Measurements from ENCODE around the gene HM13.
"Not testable (repeated sequence)": the region's sequence is repeated elsewhere in the genome, so short reads cannot be mapped to it uniquely, and the experiment has no call there.

HM13 gene

DNA sequence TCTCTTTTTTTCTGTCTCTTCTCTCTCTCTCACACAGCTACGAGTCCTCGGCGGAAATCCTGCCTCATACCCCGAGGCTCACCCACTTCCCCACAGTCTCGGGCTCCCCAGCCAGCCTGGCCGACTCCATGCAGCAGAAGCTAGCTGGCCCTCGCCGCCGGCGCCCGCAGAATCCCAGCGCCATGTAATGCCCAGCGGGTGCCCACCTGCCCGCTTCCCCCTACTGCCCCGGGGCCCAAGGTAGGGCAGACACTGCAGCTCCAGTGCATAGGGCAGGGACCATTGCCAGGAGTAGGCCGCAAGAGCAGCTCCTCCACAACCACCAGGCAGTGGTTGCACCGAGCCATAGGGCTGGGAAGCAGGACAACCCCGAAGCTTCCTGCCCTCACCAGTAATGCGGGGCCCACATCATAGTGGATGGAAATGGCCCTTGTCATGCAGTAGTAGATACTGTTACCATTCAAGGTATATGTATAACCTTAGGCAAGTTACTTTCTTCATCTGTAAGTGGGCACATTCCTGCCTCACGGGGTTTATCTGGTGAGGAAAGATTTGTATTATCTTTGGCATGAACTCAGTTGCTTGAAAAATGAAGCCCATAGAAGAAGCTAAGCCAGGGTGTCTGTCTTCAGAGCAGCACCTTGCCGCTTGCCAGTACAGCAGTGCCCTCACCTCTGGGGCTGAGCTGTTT, 53.9 kb downstream of the HM13 start:
- no peak for DNase-seq

DNA sequence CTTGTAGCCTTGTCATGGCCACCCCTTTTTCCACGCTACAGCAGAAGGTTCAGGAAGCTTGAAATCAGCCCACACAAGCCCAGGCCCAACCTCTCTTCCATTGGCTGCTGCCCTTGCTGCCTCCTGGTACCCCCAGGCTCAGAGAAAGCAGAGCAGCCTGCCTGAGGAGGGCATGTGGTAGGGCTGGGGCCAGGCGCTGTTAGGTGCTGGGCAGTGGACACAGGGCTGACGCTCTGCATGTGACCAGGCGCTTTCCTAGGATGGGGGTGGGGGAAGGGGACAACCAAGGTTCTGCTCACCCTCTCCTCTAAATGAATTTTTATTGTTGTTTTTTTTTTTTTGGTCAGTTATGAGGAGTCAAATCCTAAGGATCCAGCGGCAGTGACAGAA, 54.5 kb downstream of the HM13 start:
- no peak for DNase-seq

DNA sequence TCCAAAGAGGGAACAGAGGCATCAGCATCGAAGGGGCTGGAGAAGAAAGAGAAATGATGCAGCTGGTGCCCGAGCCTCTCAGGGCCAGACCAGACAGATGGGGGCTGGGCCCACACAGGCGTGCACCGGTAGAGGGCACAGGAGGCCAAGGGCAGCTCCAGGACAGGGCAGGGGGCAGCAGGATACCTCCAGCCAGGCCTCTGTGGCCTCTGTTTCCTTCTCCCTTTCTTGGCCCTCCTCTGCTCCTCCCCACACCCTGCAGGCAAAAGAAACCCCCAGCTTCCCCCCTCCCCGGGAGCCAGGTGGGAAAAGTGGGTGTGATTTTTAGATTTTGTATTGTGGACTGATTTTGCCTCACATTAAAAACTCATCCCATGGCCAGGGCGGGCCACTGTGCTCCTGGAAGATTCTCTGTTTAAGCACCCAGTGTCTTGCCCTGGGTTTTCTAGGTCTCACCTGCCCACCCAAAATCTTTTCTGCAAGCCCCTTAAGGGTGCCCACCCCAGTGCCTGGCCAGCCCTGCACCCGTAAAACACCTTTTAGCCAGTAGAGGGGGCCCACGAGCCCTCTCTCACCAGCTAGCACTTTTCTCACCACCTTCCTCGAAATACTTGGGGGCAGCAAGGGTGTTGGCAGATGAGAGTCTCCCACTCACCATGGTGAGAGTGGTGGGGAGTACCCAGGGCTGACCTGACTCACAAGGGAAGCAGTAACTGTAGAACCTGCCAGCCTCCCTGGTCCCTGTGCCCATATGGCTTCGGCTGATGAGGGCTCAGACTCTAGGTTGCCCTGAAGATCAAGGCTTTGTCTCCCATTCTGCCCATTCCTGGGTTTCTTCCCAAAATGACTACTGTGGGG, 55.1 kb downstream of the HM13 start:
- peak; percentile 66 for DNase-seq

DNA sequence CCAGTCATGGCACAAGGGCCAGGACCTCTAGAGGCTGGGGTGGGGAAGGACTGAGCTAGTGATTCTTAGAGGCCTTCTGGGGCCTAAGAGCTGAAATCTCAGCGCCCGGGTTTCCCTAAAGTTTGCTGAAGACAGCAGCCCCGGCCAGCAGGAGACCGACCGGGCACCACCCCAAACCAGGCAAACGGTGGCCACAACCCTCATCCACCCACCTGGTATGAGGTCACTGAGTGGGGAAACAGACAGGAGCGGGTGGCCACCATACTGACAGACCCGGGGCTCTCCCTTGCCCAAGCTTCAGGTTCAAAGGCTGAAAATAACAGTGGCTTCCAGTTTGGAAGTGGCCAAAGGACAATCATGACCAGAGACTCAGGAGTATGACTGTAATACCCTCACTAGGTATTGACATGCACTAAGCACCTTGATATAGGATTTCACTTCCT, 55.8 kb downstream of the HM13 start:
- DNase-seq, result no peak

DNA sequence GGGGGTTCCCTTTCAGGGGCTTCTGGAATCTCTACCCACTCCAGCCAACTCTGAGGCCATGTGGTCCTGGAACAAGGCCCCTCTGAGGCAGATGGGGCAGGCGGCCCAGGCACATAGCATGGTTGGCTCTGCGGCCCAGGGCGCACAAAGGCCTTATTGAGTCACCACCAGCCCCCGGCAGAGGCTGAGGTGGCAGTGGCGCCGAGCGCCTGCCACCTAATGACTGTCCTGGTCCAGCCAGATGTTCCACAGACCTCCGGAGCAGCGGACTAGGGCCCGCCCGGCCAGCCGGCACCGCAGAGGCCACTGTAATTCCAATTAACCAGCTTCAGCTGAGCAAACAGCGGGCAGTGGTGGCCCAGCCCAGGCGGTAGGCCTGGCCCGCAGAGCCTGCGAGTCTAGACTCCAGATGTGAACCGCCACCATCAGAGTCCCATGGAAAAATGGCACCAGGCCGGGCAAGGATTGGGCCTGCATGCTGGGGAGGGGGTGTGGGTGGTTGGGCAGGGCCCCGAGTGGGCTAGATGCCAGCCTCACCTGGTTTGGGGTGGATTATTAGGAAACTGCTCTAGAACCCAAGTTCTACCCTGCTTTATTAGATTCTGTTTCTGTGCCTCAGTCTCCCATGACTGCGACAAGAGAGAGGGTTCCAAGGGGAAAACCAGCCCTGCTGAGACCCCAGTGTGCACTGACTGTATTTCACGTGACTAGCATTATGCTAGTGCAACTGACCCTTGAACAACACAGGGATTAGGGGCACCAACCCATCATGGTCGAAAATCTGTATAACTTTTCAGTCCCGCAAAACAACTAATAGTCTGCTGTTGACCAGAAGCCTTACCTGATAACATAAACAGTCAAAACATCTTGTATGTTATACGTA, 56.7 kb downstream of the HM13 start:
- DNase-seq, result no peak

DNA sequence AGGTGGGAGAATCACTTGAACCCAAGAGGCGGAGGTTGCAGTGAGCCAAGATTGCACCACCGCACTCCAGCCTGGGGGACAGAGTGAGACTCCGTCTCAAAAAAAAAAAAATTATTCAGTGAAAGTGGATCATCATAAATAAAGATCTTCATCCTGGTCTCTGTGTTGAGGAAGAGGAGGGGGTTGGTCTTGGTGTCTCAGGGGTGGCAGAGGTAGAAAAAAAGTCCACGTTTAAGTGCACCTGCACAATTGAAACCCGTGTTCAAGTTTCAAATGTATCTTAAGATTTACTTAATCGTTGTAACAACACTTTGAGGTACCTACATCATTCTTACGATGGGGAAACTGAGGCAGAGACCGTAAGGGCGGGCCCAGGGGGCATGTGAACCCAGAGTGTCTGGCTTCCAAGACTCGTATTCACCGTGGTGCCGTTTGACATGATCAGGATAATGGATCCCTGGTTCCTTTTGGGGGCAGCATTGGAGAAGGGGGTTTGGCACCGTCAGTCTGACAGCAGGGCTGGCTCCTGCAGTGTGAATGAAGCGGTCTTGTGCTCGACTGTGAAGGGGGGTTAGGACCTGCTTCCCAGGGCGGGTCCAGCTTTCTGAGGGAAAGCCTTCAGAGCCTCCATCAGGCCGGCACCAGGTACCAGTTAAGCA, 57.9 kb downstream of the HM13 start:
- DNase-seq, result peak; percentile 21

DNA sequence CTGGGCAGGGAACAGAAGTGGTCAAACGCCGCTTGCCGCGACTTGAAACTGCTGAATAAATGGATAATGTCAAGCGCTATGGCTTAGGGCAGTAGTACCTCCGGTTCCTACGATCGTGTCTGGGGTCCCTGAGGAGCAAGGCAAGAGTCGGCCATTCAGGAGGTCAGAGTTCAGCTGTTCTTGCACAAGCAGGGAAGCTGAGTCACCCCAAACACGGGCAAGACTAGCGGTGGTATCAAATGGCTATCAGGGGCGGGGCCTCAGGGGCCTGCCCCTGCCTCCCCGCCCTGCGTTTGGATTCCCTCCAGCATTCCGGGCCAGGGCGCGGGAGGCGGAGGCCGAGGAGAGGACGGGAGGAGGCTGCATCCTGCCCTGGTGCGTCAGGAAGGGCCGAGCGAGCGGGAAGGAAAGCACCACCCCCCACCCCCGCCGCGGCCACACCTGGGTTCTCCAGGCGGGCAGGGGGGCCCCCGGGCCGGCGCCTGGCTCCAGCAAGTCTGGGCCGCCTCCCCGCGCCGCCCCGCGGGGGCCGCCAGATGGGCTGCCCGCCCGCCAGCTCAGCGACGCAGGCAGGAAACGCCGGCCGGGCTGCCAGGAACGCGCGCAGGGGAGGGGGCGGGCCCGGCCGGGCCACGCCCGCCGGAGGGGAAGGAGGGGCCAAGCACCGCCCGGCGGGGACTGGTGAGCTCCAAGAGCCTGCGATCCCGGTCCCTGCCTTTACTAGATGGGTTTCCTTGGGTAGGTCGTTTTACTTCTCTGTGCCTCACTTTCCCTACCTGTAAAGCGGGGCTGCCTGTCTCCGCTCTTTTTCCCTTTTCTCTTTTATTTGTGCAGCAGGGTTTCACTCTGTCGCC, 58.7 kb downstream of the HM13 start:
- DNase-seq, result peak; percentile 92

DNA sequence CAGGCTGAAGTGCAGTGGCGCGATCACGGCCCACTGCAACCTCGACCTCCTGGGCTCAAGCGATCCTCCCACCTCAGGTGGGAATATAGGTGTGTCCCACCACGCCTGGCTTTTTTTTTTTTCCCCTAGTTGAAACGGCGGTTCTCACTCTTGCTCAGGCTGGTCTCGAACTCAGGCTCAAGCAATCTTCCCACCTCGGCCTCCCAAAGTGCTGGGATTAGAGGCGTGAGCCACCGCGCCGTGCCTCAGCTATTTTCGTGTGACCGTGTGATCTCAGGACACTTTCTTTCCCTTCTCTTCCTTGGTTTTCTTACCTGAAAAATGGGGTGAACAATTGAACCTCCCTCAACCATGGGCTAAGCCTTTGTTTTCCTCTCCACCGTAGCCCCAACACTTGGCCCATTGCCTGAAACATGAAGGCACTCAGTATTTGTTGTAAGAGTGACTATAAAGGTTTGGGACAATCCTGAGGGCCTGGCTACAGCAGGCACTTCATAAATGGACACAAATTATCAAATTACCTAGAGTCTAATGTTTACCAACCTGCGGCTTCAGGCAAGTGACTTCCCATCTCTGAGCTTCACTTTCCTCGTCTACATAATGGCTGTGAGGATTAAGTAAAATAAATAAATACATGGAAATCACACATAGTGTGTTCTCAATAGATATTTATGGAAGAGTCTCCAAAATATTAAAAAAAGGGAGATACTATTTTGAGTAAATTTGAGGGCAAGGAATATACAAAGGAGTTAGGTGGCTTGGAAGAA, 59.5 kb downstream of the HM13 start:
- no peak for DNase-seq

DNA sequence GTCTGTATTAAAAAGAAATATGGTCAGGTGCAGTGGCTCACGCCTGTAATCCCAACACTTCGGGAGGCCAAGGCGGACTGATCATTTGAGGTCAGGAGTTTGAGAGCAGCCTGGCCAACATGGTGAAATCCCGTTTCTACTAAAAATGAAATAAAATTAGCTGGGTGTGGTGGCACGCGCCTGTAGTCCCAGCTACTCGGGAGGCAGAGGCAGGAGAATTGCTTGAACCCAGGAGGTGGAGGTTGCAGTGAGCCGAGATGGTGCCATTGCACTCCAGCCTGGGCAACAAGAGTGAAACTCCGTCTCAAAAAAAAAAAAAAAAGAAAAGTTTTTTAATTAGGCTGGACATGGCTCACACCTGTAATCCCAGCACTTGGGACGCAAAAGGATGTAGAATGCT, 60.7 kb downstream of the HM13 start:
- not testable (repeated sequence) for DNase-seq

DNA sequence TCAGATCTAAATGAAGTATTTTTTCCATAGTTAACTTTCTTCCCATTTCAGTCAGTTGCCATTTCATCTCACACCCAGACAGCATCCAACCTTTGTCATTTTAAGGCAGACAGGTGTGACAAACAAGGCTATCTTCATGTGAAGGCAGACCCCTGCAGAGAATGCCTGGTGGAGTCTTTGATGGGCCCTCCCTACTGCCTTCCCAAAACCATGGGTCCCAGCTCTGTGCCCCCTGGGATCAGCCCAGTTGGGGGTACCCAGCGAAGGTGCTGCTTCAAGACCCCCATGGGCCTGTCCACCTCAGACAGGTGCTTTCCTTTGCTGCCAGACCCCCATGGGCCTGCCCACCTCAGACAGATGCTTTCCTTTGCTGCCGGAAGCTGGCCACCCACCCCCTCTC, 62.5 kb downstream of the HM13 start:
- DNase-seq, result no peak

DNA sequence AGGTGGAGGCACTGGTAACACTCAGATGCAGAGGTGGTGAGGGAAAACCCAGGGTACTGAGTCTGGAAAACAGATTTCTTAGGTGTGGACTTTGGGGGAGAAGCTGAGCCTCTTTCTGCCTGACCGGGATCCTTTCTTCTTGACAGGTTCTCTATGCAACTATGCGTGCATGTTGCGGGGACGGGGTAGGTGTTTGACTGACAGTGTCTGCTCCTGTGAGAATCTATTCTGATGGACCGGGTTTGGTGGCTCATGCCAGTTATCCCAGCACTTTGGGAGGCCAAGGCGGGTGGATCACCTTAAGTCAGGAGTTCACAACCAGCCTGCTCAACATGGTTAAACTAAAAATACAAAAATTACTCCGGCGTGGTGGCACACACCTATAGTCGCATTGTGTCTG, 63.0 kb downstream of the HM13 start:
- DNase-seq, result no peak

DNA sequence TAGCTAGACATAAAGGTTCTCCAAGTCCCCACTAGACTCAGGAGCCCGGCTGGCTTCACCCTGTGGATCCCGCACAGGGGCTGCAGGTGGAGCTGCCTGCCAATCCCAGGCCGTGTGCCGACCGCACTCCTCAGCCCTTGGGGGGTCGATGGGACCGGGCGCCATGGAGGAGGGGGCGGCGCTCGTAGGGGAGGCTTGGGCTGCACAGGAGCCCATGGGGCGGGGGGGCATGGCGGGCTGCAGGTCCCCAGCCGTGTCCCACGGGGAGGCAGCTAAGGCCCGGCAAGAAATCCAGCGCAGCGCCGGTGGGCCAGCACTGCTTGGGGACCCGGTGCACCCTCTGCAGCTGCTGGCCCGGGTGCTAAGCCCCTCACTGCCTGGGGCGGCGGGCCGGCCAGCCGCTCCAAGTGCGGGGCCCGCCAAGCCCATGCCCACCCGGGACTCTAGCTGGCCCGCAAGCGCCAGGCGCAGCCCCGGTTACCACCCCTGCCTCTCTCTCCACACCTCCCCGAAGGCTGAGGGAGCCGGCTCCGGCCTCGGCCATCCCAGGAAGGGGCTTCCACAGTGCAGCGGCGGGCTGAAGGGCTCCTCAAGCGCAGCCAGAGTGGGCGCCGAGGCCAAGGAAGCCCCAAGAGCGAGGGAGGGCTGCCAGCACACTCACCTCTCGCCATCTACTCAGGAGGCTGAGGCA, 64.4 kb downstream of the HM13 start:
- no peak for DNase-seq

DNA sequence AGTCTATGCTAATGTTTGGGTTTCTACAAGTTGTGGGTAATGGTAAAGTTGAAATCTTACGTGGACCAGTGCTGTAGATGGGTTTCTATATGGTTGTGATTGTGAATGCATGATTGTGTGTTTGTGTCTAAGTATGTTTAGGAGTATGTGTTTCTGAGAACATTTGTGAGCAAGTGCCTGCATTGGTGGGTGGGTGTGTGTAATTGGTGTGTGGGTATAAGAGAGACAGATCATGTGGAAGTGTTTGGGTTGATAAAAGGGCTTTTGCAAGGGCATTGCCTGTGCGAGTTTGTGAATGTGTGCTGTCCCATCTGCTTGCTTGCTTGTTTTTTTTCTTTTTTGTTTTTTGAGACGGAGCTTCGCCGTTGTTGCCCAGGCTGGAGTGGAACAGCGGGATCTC, 65.0 kb downstream of the HM13 start:
- DNase-seq, result no peak

DNA sequence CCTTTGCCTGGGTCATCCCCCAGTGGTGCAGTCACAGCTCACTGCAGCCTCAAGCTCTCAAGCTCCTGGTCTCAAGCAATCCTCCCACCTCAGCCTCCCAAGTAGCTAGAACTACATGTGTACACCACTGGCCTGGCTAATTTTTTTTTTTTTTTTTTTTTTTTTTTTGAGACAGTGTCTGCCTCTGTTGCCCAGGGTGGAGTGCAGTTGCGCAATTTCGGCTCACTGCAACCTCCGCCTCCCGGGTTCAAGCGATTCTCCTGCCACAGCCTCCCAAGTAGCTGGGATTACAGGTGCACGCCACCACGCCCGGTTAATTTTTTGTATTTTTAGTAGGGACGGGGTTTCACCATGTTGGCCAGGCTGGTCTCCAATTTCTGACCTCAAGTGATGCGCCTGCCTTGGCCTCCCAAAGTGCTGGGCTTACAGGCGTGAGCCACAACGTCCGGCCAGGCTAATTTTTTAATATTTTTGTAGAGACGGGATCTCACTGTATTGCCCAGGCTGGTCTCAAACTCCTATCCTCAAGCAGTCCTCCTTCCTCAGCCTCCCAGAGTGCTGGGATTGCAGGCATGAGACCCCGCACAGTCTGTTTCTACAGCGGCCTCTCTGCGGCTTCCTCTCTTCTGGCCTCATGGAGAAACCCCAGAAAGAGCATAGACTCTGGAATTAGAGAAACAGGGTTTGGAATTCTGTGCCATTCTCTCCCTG, 65.9 kb downstream of the HM13 start:
- DNase-seq, result not testable (repeated sequence)

DNA sequence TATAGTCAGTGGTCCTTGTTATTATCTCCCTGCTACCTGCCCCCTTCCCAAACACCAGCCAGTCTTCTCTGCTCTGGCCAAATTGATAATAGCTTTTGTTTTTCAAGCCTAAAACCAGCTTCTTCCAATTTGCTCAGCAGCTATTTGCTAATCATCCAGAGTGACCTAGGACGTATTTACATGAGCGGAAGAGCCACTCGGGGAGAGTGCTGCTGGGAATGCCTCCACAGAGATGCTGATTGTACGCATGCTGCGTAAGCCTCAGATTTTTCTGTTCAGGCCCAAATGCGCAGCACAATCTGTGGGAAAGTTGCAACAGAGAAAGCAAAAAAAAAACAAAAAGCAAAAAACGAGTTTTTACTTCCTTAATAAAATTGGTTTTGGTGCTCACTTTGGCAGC, 66.5 kb downstream of the HM13 start:
- DNase-seq, result no peak

DNA sequence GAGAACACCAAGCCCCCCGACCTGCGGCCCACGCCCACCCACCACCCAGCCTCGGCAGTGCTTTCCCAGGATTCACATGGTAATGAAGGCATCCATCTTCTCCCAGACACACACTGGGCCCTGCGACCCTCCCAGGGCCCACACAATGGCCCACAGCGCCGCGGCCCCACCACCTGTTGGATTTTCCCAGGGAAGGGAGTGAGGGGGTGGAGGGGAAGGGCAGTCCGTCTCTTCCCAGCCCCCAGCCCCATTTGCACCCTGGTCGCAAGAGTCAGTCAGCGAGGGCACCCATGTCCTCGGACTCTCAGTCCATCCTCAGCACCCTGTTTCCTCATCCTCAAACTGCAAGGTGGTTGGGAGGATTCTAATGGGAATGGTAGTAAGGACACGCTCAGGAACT, 67.1 kb downstream of the HM13 start:
- no peak for DNase-seq

DNA sequence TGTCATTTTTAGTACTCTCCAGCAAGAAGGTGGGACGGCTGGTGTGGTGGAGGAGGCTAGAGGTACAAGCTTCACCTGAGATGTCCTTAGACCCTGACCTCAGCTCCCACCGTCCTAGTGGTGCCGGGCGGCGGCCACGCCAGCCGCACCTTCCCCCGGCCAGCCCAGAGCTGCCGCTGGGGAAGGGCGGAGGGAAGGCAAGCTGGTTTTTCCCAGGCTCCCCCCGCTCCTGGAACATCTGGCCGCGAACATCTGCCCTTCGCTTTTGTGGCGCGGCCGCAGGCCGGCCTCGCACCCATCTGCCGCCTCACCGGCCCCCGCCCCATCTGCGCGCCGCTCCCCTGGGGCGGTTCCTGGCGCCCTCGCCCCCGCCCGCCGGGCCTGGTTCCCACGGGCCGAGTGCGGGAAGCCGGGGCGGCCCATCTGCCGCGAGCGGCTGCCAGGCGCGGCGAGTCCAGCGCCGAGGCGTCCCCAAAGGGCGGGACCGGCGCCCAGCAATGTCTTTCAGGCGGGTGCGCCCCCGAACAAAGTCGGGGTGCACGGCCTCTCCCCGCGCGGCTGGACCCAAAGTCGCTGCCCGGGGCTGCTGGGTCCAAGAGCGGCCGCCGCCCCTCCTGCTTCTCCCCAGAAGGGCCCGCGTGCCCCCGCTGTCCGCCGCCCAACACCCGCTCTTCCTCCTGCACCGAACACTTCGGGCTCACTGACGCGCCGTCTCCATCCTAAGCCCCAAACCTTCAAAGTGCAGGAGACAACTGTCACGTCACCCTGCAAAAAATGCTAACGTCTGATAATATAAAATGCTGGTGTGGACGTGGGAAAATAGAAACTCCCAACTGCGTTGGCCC, 73.5 kb downstream of the HM13 start:
- no peak for DNase-seq

DNA sequence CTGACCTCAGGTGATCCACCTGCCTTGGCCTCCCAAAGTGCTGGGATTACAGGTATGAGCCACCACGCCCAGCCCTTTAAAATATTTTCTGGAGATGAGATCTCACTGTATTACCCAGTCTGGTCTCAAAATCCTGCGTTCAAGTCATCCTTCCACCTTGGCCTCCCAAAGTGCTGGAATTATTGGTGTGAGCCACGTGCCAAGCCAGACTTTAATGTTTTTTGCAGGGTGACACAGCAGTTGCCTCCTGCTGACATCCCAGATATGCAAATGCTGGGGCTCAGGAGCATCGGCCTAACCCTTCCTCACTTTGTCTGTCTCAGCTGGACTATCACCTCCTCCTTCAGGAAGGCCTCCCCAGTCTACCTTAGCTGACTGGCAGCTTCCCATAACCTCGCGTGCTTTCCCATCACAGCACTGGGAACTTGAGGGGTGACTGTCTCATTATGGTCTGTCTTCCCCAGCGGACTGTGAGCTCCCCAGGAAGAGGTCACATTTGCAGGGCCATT, 76.5 kb downstream of the HM13 start:
- no peak for DNase-seq

Data from activated CD4-positive, alpha-beta T cell treated with anti-CD3 and anti-CD28 coated beads, Interleukin-10, Interleukin-2, amounts not matched to agents 100 ng/mL and 50 ng/mL, durations not matched to agents 16 hours and 8 hours (primary cell).